ENCODE results near the gene WHRN. TPM values are rescaled to one million over a fixed set of nuclear protein-coding genes. Genes with fewer than 3 reads are reported as not detected.

Gene WHRN
- total and polyA plus RNA-seq, 9 of the 15 experiments (the other 6 are each of a cell fraction or from before 2014, with no cell fraction given), result 0.31 to 14.1 (median 3.0) TPM

DNA sequence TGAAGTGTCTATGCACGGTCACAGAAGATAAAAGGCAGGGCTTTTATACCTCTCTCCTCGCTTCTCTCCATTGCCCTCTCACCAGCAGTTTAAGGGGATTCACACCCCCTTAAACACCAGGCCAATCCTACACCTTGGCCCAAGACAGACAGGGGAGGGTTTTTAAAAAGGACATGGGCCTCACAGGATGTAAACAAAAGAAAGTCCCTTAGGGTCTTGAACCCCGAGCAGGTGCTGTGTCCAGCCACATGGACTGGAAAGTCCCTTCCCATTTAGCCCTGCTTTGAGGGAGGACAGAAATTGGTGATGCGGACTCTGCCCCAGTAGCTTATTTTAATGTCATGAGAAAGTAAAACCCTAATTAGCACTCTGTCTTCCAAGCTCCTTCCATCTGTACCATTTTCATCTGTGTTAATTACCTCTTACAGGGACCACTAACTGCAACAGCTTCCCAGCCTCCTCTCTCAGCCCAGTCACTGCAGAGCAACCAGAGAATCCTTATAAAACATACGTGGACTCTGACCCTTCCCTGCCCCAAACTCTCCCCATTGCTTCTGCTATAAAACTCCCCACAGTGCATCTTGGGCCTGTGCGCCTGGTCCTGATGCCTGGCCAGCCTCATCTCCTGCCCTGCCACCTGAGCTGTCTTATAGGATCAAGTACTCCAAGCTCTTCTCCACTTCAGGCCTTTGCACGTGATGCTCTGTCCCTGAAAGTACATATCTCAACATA lies 16.7 kb downstream of the WHRN start:
- ATAC-seq, result no peak
- Histone ChIP-seq H3K9ac (ENCODE audit: insufficient read depth in 1 of 2, low read depth in 2 of 2, low read length in 2 of 2) (no peak overlapping the region), H3K36me3 (ENCODE audit: control insufficient read depth, insufficient read depth, low read length) (peaks cover 7% of the 10 kb centered on the region), H3K4me3 (no peak overlapping the region), H3K27ac (ENCODE audit: extremely low read depth, low read depth, low read length) (no peak overlapping the region), H3K79me2 (ENCODE audit: control insufficient read depth, insufficient read depth, low read length) (peaks cover 30% of the 10 kb centered on the region), H3K9me3 (replicated peaks; ENCODE audit: control insufficient read depth, insufficient read depth, low read depth, low read length) (no peaks in the 10 kb centered on the region), H4K20me1 (replicated peaks; ENCODE audit: control insufficient read depth, insufficient read depth, low read length) (no peaks in the 10 kb centered on the region), H3K27me3 (ENCODE audit: control insufficient read depth in 2 of 2, insufficient read depth in 2 of 2, low read length in 2 of 2) (no peaks in the 10 kb centered on the region), H3K4me2 (ENCODE audit: insufficient read depth, low read length) (no peak overlapping the region), H3K4me1 (replicated peaks in 1 of 2; ENCODE audit: control insufficient read depth in 2 of 2, insufficient read depth in 2 of 2, low read length in 2 of 2) (peaks cover 5 to 24% of the 10 kb centered on the region in 2 experiments; a peak in 4 of 5 replicates), H3K9me1 (ENCODE audit: control insufficient read depth, insufficient read depth, low read length) (no peaks in the 10 kb centered on the region), H2AFZ (ENCODE audit: low read depth, low read length) (no peak overlapping the region)
- no peak for TF ChIP-seq KDM5B (IDR thresholded peaks at IDR 0.05; ENCODE audit: insufficient replicate concordance, low read depth, low read length)
- TF ChIP-seq HDAC3 (IDR thresholded peaks at IDR 0.05; ENCODE audit: borderline replicate concordance, partially characterized antibody), result no peak
- TF ChIP-seq, protein P1, sequence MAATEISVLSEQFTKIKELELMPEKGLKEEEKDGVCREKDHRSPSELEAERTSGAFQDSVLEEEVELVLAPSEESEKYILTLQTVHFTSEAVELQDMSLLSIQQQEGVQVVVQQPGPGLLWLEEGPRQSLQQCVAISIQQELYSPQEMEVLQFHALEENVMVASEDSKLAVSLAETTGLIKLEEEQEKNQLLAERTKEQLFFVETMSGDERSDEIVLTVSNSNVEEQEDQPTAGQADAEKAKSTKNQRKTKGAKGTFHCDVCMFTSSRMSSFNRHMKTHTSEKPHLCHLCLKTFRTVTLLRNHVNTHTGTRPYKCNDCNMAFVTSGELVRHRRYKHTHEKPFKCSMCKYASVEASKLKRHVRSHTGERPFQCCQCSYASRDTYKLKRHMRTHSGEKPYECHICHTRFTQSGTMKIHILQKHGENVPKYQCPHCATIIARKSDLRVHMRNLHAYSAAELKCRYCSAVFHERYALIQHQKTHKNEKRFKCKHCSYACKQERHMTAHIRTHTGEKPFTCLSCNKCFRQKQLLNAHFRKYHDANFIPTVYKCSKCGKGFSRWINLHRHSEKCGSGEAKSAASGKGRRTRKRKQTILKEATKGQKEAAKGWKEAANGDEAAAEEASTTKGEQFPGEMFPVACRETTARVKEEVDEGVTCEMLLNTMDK (IDR thresholded peaks at IDR 0.05; ENCODE audit: borderline replicate concordance, insufficient read depth, low read depth, low read length, poor library complexity, severe bottlenecking), result no peak
- TF ChIP-seq, protein P2, sequence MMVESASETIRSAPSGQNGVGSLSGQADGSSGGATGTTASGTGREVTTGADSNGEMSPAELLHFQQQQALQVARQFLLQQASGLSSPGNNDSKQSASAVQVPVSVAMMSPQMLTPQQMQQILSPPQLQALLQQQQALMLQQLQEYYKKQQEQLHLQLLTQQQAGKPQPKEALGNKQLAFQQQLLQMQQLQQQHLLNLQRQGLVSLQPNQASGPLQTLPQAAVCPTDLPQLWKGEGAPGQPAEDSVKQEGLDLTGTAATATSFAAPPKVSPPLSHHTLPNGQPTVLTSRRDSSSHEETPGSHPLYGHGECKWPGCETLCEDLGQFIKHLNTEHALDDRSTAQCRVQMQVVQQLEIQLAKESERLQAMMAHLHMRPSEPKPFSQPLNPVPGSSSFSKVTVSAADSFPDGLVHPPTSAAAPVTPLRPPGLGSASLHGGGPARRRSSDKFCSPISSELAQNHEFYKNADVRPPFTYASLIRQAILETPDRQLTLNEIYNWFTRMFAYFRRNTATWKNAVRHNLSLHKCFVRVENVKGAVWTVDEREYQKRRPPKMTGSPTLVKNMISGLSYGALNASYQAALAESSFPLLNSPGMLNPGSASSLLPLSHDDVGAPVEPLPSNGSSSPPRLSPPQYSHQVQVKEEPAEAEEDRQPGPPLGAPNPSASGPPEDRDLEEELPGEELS (CRISPR knock-in tag; IDR thresholded peaks at IDR 0.05; ENCODE audit: borderline replicate concordance), result no peak
- no TSS peak for BruUV-seq (replicated peaks)
- in situ Hi-C loops (cut with MboI) (no loop called here), intact Hi-C loops (cut with micrococcal nuclease) (loop anchor here (5.0 kb wide), 1 partner anchor 51 kb away; no protein-coding TSS in a partner anchor)
- no peak for FAIRE-seq
- CTCF ChIA-PET (ENCODE audit: low intra/inter-chr PET ratio), result interaction anchor here (0.6 to 1.4 kb wide), 6 partner anchors 16 to 251 kb away, joined by 3 to 14 read pairs (median 3); no protein-coding TSS in a partner anchor
- DNase-seq (ENCODE audit: extremely low read depth in 1 of 4, low spot score in 3 of 4), result no peak
- 65% methylated on average over 7 of the region's 7 CpGs for WGBS (ENCODE audit: insufficient coverage, low coverage, missing lambda C conversion rate)
- POLR2A ChIA-PET, result interaction anchor here (0.6 to 1.6 kb wide), 2 partner anchors 14 to 106 kb away, joined by 4 to 5 read pairs; no protein-coding TSS in a partner anchor

All from K562 (cell line).